ENCODE data around the gene OSGEP.
"Not testable (repeated sequence)": the region's sequence is repeated elsewhere in the genome, so short reads cannot be mapped to it uniquely, and the experiment has no call there.

The OSGEP gene

GRCh38 chr14:20469890-20470602, 15.4 kb upstream of the OSGEP start:
- DNase-seq: peak in 31 of 58 donors; percentile 5 to 64 (median 28)

GRCh38 chr14:20469242-20469889, 14.8 kb upstream of the OSGEP start, which contains the start of gene PNP:
Gene PNP, plus strand, starts transcription at chr14:20469406. Its CDS starts 119 bp downstream, at chr14:20469525.
- peak; percentile 31 to 92 (median 79) for DNase-seq

- DNase-seq: peak in 5 of 58 donors; percentile 17 to 50 (median 36)
Measured at GRCh38 chr14:20468764-20469241, 14.2 kb upstream of the OSGEP start.

- peak; percentile 93 to 100 (median 99) for DNase-seq
Measured at GRCh38 chr14:20461225-20462141, 6.9 kb upstream of the OSGEP start, which contains the start of gene PIP4P1. Gene PIP4P1, minus strand, starts transcription at chr14:20461434. Its CDS starts 109 bp downstream, at chr14:20461325.

- peak in 2 of 58 donors; percentile 48 to 54 for DNase-seq
Measured at GRCh38 chr14:20460458-20461224, 6.0 kb upstream of the OSGEP start.

GRCh38 chr14:20458031-20458789, 3.6 kb upstream of the OSGEP start:
- DNase-seq: no peak

- peak in 2 of 58 donors; percentile 2 to 9 for DNase-seq
Measured at GRCh38 chr14:20456971-20457370, 2.4 kb upstream of the OSGEP start.

- DNase-seq: peak in 17 of 58 donors; percentile 23 to 87 (median 72)
Measured at GRCh38 chr14:20455355-20456300, 1.0 kb upstream of the OSGEP start.

- DNase-seq: not testable (repeated sequence)
Measured at GRCh38 chr14:20452831-20453230, 1.8 kb downstream of the OSGEP start.

- no peak for DNase-seq
Measured at GRCh38 chr14:20446889-20447288, 7.7 kb downstream of the OSGEP start.

GRCh38 chr14:20443650-20444049, 11.0 kb downstream of the OSGEP start:
- DNase-seq: not testable (repeated sequence)

- no peak for DNase-seq
Measured at GRCh38 chr14:20441461-20441860, 13.2 kb downstream of the OSGEP start.

- DNase-seq: no peak
Measured at GRCh38 chr14:20440882-20441281, 13.7 kb downstream of the OSGEP start.

- DNase-seq: no peak
Measured at GRCh38 chr14:20440465-20440864, 14.1 kb downstream of the OSGEP start.

- no peak for DNase-seq
Measured at GRCh38 chr14:20438664-20439063, 15.9 kb downstream of the OSGEP start.

GRCh38 chr14:20436363-20436755, 18.3 kb downstream of the OSGEP start:
- no peak for DNase-seq

- no peak for DNase-seq
Measured at GRCh38 chr14:20435582-20436362, 18.8 kb downstream of the OSGEP start, which contains the start of gene KLHL33. Gene KLHL33, minus strand, starts transcription at chr14:20436166. Its CDS starts 355 bp downstream, at chr14:20435811.

Measured in anterior cingulate cortex (tissue), 58 donors.